ENCODE data around the gene KLF2. TPM values are rescaled to one million over a fixed set of nuclear protein-coding genes. Genes with fewer than 3 reads are reported as not detected.

Gene KLF2
- total RNA-seq, 1 donor from 2014 or later: 5.2 TPM

Other genes starting within 250 kb of the KLF2 start
- 427 TPM for gene TPM4, start 248.3 kb upstream of the KLF2 start, total RNA-seq
- 57.9 TPM for gene RAB8A, start 212.9 kb upstream of the KLF2 start, total RNA-seq
- 1.3 TPM for gene HSH2D, start 181.1 kb upstream of the KLF2 start, total RNA-seq
- gene CIB3, start 151.3 kb upstream of the KLF2 start, total RNA-seq: not detected
- 40.4 TPM for gene FAM32A, start 139.4 kb upstream of the KLF2 start, total RNA-seq
- gene AP1M1, start 126.9 kb upstream of the KLF2 start, total RNA-seq: 37.7 TPM
- 27.5 TPM for gene EPS15L1, start 147.1 kb downstream of the KLF2 start, total RNA-seq
- not detected for gene CALR3, start 171.3 kb downstream of the KLF2 start, total RNA-seq
- gene C19orf44, start 171.6 kb downstream of the KLF2 start, total RNA-seq: 1.8 TPM
- gene CHERP, start 217.6 kb downstream of the KLF2 start, total RNA-seq: 17.7 TPM
- 28.4 TPM for gene SLC35E1, start 247.6 kb downstream of the KLF2 start, total RNA-seq

All from esophagus mucosa (tissue), 1 donor.